ENCODE measurements around the gene ALMS1.

DNA sequence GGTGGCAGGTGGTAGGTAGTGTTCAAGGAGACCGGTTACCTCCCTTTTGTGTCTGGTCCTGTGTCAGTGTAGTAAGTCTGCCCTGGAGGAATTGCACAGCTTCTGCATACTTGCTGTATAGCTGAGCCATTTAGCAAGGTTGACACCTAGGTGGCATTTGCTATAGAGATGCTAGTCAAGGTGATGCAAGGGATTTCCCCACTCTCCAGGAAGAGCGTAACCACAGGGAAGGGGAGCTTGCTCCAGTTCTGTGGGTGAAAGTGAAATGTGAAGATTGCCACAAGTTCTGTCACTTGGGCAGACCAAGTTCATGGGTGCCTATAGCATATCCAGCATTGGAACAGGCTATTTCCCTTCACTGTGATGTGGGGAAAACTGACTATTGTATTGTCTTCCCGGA, 228.5 kb downstream of the ALMS1 start:
- TF ChIP-seq POLR2AphosphoS5 (IDR thresholded peaks at IDR 0.05) (no peak), EP300 (IDR thresholded peaks at IDR 0.05) (no peak), POLR2A (IDR thresholded peaks at IDR 0.05) (no peak)
- TF ChIP-seq, protein P1, sequence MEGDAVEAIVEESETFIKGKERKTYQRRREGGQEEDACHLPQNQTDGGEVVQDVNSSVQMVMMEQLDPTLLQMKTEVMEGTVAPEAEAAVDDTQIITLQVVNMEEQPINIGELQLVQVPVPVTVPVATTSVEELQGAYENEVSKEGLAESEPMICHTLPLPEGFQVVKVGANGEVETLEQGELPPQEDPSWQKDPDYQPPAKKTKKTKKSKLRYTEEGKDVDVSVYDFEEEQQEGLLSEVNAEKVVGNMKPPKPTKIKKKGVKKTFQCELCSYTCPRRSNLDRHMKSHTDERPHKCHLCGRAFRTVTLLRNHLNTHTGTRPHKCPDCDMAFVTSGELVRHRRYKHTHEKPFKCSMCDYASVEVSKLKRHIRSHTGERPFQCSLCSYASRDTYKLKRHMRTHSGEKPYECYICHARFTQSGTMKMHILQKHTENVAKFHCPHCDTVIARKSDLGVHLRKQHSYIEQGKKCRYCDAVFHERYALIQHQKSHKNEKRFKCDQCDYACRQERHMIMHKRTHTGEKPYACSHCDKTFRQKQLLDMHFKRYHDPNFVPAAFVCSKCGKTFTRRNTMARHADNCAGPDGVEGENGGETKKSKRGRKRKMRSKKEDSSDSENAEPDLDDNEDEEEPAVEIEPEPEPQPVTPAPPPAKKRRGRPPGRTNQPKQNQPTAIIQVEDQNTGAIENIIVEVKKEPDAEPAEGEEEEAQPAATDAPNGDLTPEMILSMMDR (IDR thresholded peaks at IDR 0.05), result no peak
